Stimulated activated CD4-positive, alpha-beta T cell treated with anti-CD3 and anti-CD28 coated beads, TNF-alpha, amount 100 ng/mL, for 48 hours (primary cell): ENCODE results near the gene PEX14.
A peak's percentile ranks its signal among the peaks of the same experiment; 100 is the strongest.
"Not testable (repeated sequence)": the region's sequence is repeated elsewhere in the genome, so short reads cannot be mapped to it uniquely, and the experiment has no call there.

Experiments
- DNase-seq, 3 donors: peaks; one replicate each; pipeline ENCODE4 v3.0.0-alpha.2; 2020; ENCODE audit warnings: low read depth in 3 of 3

Gene PEX14

DNA sequence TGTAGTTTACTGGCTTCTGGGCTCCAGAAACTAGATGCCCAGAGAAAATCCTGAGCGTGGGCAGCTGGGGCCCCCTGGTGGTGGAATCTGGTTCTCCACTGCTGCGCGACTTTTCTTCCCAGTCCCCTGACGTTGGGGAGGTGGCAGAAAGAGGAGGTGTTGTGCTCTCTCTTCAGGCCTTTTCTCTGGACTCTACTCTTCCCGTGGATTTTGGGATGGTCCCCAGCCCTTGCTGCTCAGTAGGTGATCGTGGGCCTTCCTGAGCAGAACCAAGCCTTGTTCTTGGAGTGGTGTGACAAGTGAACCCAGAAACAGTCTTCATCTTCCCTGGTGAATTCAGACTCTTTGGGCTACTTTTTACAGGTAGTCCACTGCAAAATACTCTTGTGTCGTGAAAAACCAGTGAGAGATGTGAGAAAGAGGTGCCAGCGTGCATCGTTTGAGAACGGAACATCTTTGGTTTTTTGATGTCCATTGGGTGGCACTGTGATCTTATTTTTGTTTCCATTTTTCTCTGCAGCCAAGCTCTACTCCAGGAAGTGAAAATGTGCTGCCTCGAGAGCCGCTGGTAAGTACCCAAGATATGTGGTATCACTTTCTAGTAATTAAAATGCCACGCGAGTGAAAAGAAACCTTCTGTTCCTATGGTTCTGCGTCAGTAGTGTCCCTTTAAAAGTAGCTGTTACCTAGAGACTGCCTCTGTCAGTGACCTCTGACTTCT is 20.2 kb downstream of the PEX14 start:
- DNase-seq = peak; percentile 61 to 70 (median 67)

DNA sequence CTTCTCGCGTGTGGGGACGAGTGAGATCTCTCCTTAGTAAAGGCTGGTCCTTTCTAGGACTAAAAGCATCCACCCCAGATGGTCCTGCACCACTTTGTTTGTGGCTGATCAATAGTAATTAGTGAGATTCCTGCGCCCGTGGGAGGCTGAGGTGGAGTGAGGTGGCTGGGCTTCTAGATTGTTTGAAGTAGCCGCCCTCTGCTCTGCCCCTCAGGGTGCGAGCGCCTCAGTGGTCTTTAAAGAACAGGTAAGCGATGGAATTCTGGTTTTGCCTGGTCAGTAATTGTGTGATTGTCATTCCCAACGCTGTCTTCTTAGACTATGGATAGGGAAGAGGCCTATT is 20.7 kb downstream of the PEX14 start:
- DNase-seq = no peak

DNA sequence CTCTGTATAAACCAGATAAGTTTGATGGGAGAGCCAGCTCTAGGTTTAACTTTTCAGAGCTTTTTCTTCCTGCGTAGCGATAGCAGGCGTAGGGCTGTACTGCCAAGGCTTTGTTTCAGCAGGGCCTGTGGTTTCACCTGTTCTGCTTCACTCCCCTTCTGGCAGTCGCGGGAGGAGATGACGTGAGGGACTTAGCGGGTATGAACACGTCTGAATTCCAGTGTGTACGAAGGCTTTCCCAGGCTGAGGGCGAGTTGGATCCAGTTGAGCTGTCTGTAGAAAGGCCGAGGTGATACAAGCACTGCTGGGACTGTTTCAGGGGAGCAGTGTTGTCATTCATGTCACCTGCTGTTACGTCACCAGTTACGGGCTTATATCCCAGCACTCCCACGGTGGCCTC is 21.2 kb downstream of the PEX14 start:
- no peak for DNase-seq

DNA sequence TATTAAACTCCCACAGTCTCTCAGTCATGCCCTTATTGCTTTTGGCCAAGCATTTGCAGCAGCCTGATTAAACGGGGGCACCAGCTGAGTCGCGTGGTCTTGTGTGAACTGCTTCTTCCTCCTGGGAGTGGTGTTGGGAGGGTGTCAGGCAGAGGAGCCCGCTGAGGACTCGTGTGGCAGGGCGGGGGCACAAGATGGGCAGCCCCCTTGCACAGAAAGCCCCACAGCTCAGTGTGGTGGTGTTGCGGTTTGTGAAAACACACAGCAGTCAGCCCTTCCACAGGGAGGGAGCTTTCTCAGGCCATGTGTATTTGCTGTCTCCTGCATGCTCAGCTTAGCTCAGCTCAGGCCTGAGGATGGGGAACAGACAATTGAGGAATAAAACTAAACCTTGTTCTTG is 22.4 kb downstream of the PEX14 start:
- DNase-seq = no peak

DNA sequence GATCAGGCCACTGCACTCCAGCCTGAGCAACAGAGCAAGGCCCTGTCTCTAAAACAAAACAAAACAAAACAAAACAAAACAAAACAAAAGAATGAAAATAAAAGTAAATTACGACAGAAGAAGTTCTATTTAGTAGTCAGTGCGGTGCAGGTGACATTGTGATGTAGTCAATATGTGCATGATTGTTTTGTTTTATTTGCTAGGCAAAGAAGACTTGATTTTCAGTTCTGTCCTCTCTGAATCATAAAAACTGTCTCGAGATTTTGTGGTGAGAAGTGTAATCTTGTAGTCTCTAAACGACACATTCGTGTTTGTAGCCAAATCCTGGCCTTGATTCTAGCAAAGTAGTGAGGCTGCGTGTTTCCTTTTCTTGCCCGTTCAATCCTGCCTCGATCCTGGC is 23.5 kb downstream of the PEX14 start:
- DNase-seq = no peak

DNA sequence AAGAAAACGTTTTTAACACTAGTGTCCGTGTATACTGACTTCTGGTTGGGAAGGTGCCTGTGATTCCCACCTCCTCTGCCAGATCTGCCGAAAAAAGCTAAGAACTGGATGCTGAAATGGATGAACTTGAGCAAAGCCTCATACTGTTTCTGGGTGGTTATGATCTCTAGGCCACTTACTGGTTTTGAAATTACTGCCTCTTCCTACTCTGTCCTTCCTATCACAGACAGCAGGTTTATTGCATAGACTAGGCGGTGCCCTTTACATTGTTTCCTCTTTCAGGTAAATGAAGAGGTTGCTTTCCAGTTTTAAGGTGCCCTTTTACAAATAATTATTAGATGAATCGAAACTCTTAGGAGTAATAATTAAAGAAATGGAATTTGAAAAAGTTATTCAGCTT is 27.5 kb downstream of the PEX14 start:
- no peak for DNase-seq

DNA sequence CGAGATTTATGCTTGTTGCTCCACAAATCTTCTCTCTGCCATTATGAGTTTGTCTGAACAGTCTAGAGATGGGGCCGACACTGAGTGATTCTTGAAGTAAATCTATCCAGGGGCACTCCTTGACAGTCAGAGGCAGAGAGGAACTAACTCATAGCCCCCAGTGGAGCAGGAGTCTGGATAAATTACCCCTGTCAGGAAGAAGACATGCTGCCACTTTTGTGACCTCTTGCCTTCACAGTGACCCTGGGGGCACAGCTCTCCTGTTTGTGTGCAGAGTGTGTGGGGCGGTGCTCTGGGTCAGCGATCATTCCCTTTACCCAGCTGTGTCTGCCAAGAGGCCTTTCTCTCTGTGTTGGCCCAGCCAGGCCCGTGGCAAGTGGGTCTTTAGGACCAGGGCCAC is 29.5 kb downstream of the PEX14 start:
- DNase-seq = no peak

DNA sequence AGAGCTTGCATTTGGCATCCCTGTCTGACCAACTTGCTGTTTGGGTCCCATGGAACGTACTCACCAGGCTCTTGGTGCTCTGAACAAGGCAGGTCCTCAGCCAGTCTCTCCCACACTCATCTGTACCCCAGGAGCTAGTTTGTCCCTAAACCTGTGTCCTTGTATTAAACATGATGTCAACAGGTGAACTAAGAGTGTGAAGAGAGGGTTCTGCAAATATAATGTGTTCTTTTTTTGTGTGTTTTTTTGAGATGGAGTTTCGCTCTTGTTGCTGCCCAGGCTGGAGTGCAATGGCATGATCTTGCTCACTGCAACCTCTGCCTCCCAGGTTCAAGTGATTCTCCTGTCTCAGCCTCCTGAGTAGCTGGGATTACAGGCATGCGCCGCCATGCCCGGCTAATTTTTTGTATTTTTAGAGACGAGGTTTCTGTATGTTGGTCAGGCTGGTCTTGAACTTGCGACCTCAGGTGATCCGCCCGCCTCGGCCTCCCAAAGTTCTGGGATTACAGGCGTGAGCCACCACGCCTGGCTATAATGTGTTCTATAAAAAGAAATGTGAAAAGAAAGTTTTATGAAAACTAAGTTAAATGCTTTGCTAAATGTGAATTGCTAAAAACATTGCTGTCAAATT is 31.4 kb downstream of the PEX14 start:
- not testable (repeated sequence) for DNase-seq

DNA sequence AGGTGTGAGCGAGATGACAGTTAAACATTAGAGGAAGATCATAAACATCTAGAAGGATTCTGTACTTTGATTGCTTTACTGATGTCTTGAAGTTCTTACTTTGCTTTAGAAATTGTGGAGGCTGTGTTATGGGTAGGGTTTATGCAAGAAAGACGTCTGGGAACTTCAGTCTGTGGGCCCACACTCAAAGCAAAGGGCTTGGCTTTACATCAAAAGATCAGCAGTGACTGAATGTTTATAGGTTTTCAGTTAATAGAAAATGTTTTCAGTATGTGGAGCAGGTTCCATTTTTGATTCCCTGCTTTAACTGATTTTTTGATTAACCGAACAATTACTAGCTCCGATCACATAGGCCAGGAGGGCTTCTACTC is 31.9 kb downstream of the PEX14 start:
- no peak for DNase-seq

DNA sequence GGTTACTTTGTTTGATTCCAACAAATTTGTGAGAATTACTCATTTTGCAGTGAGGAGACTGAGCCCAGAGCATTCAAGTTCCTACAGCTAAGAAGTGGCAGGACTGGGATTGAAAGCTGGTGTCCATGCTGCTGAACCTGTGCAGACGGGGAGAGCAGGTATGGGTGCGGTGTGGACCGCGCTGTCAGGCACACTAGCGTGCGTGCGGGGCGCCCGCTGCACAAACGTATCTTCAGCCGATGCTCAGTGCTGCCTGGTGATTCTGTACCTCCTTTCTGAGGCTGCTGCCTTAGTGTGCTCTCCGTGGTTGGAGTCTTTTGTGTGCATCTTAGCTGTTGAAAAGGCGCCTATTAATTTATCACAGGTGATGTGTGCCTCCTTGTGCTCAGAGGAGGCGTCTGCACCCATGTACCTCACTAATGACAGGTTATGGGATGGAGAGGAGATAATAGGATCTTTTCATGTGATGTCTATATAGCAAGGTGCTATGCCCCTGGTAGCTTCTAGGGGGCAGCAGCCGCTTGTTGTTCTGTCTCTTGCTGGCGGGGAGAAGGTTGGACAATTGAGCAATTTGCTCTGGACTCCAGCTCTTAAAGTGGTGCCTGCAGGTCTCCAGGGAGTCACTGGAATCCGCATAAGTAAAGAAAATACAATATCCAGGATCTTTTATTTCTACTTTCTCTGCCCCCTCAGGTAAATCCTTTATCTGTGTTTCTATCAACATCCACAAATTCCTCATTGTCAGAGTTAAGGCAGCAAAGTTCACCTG is 32.5 kb downstream of the PEX14 start:
- DNase-seq = peak in 1 of 3 donors; percentile 28

DNA sequence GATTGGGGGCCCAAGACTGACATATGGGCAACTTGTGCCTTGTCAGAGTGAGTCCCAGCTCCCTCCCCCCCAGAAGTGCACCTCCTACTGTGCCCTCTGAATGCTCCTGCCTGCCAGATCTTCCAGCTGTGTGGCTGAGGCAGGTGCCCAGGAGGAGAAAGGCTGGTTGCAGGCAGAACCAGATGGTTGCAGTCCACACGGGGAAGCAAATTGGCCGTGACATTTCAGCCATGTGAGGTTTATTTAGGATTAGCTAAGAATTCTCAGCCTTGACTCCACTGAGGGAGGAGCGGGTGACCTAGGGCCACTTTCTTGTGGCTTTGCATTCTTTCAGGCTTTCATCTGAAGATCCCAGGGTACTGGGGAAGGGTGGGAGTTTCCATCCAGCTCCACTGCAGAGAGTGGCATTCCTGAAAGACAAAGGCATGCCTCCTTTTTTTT is 33.8 kb downstream of the PEX14 start:
- DNase-seq = no peak

DNA sequence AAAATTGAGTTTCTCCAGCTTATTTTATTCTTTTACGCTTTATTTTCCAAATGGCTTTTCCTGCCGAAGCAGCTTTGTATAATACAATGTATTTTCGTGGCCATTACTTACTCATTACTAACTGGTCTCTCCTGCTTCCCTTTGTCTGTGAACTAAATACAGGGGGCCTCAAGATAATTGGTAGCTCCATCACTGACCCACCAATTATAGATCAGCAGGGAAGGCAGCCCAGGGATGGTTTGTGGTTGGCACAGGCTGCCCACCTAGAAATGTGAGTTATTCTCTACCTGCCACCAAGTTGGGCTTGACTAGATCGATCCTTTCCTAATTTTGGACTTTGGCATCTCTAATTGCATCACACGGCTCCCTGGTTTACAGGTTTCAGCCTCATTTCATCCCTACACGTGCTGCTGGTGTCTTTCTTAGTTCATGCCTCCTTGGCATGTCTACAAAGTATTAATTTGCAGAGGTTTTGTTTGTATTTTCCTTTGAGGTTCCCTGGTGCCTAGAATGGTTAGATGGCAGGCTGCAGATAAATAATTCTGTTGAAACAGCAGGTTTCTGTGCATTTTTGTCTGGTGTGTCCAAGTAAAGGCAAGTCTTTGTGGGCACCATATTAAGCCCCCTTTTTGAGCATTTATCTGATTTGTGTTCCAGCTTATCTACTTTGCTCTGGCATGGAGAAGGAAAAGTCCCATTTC is 35.2 kb downstream of the PEX14 start:
- DNase-seq = no peak

DNA sequence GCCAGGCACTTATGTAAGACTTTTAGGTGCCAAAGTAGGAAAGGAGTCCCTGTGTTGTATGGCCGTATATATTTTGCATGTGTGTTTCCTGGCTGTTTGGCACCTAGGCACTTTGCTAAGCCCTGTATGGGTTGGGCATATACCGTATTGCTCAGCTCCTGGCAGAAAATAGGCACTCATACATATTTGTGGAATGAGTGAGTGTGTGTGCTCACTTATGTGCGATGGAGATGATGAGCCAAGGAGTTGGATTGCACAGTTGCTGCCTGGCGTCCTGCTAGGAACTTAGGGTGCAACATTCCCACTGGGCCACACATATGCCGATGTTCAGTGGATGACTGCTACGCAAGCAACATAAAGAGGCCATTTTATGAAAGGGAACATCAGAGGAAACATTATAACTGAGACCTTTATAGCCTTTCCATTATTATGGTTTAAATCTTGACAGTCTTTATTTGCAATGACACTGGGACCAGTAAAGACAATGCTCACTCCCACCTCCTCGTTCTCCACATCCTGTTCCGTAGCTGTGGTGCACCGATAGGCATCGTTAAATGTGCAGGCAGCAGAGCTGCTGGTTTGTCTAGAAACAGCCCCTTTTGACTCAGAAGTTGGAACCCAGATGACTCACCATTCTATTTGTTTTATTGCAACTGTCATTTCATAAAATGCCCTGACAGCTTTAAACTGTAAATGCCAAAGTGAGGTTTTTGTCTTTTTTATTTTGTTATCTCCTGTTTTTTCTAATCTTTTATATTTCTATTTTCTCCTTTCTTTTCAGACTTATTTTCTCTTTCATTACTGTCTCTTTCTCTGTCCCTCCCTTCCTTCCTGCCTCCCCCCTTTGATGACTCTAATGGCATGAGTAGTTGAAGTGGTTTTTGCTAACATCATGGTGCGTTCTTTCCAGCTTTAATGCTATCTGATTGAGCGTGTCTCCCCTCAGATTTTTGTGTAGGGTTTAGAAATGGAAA is 36.1 kb downstream of the PEX14 start:
- peak; percentile 62 to 82 (median 71) for DNase-seq

DNA sequence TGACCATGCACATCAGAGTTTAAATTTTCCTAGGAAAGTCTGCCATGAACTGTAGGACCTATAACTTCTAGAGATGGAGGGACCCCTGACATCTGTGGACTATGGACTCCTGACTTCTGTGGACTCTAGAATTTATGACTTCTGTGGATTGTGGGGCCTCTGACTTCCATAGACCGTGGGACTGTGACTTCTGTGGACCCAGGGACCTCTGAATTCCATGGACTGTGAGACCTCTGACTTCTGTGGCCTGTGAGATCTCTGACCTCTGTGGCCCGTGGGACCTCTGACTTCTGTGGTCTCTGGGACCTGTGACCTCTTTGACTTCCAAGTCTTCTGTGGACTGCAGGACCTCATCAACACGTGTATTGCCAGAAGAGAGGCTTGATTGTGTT is 36.7 kb downstream of the PEX14 start:
- DNase-seq = no peak

DNA sequence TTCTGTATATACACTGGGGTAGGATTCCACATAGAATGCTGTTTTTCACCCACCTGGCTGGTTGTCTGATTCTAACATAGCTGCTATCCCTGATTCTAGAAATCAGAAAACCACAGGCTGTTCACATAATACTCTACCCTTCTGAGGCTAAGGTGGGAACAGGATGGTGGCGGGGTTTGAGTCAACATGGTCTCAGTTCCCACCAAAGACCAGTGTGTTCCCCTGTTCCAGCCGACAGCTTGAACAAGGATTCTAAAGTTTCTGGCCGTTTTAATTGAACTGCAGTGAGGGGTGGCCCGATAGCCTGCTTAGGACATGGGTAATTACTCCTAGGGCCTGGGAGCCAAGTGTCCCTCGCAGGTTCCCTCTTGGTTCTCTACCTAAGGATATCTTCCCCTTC is 38.4 kb downstream of the PEX14 start:
- DNase-seq = no peak

DNA sequence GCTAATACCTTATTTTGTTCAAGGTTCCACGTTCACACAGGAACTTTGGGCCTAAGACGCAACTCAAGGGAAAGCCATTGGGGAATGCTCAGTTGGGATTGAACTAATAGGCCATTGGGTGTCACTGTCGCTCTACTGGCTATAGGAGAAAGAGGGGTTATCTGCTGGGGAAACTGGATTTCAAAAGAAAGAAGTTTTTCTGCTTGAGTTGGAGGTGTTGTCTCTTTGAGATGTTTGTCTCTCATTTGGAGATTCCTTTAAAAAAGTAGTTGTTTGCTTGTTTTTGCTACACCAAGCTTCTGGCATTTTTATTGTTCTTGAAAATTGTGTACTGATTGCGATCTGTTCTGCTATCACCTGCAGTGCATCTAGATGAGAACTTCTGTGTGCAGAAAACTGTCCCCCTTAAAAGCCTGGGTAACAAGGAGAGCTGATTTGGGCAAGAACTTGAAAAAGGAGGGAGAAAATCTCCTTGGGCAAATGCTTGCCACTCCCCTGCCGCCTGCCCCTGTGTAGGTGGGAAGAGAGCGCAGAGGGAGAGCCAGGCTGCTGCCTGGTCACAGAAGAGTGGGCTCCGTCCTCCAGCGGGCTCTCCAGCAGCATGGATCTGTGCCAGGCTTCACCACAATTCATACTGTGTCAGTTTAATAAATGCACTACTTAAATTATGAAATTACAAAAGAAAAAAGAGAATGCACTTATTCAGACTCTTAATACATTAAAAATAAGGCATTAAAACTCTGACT is 39.9 kb downstream of the PEX14 start:
- DNase-seq = no peak

DNA sequence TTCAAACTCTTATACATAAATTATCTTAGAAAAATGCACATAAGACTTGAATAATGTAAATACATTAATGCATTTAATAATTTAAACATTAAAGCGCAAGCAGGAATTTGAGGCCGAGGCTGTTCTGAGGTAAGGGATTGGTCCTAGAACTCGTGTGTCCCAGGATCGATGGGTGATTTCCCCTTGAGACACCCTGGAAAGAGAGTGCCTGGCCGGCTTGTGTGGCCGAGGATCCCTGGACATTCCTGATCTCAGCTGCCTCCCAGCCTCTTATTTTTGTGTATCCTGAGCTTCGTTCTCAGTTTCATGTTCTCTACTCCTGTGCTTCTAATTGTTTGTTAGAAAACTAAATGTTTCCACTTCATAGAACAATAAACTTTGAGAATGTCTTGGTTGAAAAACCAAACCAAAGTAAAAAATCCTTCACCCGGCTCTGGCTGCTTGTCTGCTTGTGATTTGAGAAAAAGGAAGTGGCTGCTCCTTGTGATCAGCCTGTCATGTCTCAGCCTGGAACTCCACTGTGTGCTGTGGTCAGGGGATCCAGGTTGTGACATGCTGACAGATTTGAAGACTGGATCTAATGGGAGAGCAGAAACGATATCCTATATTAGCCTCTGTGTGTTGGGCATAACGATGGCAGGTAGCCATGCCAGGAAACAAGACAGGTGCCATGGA is 40.7 kb downstream of the PEX14 start:
- DNase-seq = no peak

DNA sequence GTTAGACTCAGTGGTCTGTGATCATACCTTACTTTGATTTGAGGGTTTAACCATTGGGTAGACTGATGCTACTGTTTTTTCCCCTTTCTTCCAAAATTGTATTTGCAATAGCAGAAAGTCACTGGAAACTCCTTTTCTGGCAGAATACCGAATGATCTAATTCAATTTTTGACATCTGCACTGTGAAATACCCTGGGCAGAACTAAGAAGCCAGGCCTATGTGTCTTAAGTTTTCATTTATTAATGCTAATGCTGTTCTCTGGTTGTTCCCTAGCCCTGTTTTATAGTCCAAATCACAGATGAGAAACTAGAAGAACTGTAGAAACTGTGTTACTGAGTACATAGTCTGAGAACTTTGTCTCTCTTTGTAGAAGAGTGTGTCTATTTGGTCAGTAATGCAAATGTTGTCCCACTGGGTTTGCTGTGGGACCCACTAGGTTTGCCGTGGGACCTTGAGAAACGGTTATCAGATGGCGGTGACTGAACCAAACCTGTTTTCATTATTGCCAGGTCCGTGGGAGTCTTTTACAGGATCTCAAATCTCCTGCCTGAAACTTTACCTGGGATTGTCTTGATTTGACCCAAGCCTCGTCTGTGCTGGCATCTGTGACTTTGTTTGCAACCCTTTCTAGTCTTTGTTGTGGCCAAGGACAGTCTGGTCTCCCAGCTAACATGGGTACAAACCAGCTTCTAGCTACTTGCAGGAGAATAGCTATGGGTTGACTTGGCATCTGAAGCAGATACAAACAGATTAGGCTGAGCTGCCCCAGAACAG is 41.4 kb downstream of the PEX14 start:
- DNase-seq = no peak
